Measurements from ENCODE around the gene HLA-DMA.

HLA-DMA gene

DNA sequence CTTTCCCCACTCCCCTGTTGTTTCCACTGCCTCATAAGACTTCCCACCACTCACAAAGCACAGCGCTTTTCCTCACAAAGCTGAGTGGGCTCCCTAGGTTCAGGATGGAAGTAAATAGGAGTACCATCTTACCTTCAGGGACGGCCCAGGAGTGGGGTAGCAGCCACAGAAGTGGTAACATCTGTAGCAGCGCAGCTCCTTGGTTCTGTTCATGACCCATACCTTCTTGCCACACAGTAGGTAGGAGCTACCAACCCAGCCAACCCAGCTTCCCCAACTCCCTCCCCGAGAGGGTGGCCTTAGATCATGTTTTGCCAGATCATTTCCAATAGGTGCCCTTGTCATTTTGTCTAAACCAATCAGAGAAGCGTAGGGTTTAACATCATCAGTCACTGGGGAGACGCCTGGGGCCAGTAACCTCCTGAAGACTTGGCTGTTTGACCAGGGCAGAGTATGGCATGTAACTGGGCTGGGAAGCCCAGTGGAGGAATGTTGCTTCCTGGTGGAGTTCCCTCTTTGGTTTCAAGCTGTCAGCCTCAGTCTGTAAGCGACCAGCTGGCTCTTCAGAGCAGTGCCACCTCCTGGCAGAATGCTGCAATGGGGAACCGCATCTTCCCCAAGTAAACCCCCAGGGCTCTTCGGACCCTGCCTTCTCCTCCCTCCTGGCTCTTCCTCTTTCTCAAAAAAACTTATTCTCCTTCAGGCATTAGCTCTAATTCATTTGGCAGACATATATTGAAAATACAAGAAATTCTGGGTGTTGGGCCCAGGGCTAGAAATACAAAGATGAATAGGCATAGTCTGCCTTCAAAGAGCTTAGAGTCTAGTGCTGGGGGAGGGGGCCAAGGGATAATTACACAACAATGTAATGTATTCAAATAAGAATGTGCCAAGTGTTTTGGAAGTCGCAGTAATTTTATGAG is at the start of gene HLA-DMA:
Gene HLA-DMA (minus strand): TSS at position 281 of the 923 bp plus-strand sequence. CDS start 61 bp downstream, at position 220.
- DNase-seq (ENCODE audit: low read depth), result peak; percentile 49

DNA sequence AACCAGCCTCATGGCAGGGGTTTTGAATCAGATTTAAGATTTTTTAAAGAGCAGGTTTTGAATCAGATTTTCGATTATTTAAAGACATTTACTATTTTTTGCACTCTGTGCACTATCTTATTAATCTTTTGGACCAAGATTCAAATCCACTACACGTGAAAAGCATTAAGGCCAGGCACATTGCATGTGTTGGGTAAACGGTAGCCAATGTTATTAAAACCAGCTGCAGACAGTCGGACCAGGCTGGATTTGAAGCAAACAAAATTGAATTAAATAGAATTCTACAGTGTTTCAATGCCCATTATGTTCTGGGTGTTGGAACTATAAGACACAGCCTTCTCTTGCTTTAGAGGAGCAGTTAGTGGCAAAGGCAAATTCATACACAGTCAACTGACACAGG is 48.8 kb upstream of the HLA-DMA start:
- DNase-seq (ENCODE audit: low read depth), result no peak

DNA sequence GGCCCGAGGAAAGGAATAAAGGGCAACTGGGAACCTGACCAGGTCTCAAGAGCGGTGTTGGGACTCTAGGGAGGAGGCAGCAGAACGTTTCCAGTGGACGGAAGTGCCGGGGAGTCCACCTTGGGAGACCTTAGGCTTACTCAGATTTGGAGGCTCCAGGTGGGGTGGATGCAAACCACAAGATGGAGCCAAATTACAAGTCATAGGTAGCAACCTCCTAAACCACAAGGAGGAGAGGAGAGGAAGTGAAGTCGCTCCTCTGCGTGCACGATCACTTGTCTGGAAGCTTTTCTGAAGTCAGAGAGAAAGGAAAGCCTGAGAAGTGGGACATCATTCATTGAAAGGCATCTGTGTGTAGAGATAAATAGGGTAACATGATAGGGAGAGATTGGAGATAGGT is 47.2 kb upstream of the HLA-DMA start:
- DNase-seq (ENCODE audit: low read depth), result no peak

DNA sequence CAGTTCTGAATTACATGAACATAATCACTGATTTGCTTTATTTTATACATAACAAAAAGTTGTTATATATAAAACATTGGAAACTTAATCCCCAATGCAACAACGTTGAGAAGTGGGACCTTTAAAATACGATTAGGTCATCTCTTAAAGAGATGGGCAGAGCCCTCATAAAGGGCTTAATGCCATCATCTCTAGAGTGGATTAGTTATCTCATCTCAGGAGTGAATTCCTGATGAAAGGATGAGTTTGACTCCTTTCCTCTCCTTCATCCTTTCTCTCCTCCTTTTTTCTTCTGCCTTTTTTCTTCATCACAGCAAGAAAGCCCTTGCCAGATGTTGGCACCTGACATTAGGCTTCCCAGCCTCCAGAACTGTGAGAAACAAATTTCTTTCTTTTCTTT is 42.6 kb upstream of the HLA-DMA start:
- no peak for DNase-seq (ENCODE audit: low read depth)

DNA sequence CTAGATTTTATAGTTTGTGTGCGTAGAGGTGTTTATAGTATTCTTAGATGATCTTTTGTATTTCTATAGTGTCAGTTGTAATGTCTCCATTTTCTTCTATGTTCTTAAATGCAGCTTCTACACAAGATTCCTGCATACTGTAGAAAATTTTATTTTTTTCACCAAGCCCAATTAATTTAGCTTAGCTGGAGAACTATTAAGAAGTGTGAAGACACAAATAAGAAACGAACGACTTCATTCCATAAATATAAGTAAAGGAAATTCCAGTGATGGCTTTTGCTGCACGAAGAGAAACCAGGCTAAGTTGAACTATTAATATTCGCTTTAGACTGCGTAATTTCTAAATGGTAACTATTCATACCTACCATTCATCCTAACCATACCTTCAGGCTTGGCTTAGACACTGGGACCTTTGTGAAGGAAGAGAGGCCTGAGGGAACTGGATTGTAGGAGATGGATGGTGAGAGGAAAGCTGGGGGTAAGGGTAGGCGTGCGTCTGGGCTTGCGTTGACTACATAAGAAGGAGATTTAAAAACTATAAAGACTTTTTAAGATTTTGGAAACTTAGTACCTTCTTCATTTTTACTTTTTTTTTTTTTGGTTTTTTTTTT is 40.6 kb upstream of the HLA-DMA start:
- DNase-seq (ENCODE audit: low read depth), result no peak

DNA sequence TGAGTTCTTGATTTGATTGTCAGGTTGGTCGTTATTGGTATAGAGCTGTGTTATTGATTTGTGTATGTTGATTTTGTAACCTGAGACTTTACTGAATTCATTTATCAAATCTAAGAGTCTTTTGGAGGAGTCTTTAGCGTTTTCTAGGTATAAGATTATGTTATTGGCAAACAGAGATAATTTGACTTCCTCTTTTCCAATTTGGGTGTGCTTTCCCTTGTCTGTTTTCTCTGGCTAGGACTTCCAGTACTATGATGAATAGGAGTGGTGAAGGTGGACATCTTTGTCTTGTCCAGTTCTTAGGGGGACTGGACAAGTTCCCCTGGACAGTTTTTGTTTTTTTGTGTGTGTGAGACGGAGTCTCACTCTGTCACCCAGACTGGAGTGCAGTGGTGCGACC is 39.1 kb upstream of the HLA-DMA start:
- DNase-seq (ENCODE audit: low read depth), result no peak

DNA sequence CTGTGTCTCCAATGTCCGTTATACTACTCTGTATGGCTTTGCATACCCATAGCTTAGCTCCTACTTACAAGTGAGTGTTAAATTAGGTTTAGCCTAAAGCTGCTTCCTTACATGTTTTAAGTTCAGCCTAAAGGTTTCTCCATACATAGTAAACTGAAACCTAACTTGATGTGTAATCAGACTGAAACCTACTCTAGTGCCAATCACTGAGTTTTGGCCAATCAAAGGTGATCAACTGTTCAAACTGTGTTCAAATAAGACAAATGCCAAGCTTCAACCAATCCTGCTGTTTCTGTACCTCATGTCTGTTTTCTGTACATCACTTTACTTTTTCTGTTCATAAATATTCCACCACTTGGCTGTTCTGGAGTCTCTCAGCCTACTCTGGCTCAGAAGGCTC is 36.5 kb upstream of the HLA-DMA start:
- DNase-seq (ENCODE audit: low read depth), result no peak

DNA sequence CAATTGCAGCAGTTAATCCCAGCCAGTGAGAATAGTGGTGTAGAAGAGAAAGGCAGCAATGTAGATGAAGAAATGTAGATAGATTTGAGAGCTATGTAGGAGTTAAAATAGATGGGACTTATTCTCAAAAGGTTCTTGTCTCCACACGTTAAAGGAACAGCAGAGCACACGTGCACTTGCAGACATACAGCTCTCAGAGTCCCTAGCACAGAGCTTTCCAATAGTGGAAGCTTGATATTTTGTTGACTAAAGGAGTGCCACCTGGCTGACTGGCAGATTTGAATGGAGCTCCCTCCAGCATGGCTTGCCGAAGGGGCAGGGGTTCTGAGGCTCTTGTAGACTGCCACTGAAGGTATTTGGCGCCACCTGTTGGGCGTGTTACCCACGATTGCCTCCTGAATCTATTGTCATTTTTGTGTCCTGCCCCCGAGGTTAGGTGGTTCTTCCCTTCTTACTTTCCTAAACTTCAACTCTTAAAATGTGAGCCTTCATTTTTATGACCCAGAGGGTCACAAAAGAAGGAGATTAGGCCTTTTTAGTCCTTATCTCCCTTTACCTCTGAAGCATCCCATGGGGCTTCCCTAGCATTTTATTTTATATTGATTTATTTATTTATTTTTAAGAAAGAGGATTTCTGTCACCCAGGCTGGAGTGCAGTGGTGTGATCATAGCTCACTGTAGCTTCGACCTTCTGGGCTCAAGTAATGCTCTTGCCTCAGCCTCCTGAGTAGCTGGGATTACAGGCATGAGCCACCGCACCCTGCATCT is 31.9 kb upstream of the HLA-DMA start:
- DNase-seq (ENCODE audit: low read depth), result peak; percentile 94

DNA sequence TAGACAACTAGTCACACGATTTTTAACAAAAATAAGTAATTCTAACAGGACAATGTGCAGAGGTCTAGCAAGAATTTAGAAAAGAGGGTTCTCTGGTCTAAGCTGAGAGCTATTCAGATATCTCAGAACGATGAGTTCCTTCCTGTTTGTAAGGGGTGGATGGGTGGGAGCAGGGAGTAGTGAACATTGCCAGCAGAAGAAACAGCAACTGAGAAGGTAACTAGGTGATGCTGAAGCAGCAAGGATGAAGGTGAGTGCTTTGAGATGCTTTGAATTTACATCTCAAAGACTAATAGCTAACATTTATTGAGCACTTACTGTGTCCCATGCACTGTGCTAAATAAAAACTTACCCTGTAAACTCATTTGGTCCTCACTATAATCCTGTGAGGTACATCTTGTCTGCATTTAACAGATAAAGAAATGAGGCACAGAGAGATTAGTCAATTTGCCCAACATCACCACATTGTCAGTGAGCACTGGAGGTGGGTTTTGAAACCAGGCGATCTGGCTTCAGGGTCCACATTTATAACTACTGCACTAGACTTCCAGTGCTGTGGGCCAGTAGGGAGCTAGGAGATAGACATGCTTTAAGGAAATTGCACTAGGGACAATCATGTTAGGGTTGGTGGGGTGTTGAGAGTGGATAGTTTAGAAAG is 31.2 kb upstream of the HLA-DMA start:
- no peak for DNase-seq (ENCODE audit: low read depth)

DNA sequence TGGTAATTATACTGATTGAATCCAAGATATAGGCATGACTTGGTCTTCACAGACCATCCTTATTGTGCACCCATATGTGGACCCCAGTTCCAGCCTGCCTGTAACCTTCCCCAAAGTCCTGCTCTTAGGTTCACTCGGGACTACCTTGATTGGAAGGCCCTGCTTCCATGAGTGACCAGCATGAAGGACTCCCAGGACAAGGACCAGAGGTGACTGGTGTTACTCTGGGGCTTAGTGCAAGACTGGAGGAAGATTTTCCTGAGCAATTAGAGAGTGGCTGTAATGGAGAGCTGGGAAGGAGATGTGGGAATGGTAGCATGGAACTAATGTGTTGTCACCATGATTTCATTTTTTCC is 30.6 kb upstream of the HLA-DMA start:
- no peak for DNase-seq (ENCODE audit: low read depth)

DNA sequence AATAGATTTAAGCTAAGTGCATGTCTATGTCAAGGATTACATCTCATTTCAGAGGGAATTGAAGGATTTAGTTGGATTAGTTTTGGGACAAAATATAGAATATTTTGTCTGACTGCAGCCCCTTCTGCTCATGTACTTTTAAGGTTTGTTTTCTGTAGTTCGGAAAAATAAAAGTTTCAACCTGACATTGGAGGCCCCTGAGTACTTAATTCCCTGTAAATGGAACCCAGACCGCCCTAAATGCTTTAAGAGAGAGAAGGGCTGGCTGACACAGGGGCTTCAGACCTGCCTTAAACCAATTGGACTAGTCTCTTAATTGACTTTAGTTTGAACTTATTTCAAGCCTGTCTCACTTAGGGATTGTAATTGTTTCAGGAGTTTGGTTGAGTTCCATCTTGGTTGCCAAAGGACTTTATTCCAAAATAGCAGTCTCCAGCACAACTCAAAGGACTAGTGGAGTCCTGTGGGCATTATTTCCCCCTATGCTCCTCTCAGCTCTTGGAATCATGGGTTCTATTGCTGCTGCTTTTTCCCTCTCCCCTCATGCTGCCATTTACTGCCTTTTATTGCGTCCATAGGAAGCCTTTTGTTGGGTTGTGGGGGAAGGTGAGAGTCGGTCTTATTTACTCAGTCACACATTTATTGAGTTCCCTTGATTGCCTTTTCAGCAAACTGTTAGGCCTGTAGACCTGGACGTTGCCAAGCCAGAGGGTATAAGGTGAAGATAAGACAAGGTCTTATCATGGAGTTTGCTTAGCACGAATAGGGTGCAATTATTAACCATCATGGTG is 30.0 kb upstream of the HLA-DMA start:
- DNase-seq (ENCODE audit: low read depth), result no peak

DNA sequence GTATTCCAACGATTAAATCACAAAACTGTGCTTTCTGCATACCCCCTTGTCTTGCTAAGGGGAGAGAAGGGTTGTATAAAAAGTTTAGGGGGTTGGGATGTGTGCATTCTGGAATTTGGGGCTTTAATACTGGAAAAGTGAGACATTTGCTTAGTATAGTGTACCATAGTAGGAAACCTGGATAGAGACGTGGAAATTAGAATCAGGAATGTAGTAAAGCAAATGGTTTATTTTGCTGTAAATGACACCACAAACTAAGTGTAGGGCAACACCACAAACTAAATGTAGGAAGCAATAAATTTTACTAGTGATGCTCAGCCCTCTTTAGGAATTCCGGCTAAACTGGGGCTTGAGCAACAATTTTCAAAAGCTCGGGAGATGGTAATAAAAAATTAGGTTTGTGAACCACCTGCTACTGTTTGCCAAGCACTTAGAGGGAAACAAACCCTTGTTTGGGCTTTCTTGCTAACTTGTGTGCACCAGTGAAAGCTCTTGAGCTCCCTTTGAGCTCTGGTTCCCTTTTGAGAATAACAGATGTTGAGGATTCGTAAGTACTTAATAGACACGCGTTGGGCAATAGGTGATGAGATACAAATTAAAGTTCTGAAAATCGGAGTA is 29.3 kb upstream of the HLA-DMA start:
- DNase-seq (ENCODE audit: low read depth), result no peak

DNA sequence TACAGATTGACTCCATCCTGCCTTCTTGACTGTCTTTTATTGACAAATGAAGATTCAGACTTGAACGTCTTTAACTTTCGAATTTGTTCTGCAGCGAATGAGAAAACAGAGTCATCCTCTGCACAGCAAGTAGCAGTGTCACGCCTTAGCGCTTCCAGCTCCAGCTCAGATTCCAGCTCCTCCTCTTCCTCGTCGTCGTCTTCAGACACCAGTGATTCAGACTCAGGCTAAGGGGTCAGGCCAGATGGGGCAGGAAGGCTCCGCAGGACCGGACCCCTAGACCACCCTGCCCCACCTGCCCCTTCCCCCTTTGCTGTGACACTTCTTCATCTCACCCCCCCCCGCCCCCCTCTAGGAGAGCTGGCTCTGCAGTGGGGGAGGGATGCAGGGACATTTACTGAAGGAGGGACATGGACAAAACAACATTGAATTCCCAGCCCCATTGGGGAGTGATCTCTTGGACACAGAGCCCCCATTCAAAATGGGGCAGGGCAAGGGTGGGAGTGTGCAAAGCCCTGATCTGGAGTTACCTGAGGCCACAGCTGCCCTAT is 27.7 kb upstream of the HLA-DMA start:
- no peak for DNase-seq (ENCODE audit: low read depth)

DNA sequence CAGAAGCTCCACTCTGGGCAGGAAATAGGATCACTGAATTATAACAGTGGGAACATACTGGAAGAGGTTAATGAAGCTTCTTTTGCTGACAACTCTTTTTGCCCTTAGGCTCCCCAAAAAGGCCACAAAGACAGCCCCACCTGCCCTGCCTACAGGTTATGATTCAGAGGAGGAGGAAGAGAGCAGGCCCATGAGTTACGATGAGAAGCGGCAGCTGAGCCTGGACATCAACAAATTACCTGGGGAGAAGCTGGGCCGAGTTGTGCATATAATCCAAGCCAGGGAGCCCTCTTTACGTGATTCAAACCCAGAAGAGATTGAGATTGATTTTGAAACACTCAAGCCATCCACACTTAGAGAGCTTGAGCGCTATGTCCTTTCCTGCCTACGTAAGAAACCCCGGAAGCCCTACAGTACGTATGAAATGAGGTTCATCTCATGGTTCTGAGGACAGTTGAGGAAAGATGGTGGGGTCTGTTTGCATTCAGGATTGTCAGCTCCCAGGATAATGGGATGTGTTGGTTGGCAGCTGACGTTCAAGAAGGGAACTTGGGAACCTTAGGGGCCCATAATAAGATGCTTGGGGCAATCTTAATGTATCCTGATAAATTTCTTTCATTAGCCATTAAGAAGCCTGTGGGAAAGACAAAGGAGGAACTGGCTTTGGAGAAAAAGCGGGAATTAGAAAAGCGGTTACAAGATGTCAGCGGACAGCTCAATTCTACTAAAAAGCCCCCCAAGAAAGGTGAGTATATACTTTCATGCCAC is 27.0 kb upstream of the HLA-DMA start:
- no peak for DNase-seq (ENCODE audit: low read depth)

DNA sequence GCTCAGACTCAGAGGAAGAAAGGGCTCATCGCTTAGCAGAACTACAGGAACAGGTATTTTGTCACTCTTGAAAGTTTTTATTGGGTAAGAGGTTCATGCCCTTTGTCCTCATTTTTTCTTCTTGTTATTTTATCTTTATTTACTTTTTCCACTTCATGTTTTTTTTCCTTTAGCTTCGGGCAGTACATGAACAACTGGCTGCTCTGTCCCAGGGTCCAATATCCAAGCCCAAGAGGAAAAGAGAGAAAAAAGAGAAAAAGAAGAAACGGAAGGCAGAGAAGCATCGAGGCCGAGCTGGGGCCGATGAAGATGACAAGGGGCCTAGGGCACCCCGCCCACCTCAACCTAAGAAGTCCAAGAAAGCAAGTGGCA is 25.0 kb upstream of the HLA-DMA start:
- no peak for DNase-seq (ENCODE audit: low read depth)

DNA sequence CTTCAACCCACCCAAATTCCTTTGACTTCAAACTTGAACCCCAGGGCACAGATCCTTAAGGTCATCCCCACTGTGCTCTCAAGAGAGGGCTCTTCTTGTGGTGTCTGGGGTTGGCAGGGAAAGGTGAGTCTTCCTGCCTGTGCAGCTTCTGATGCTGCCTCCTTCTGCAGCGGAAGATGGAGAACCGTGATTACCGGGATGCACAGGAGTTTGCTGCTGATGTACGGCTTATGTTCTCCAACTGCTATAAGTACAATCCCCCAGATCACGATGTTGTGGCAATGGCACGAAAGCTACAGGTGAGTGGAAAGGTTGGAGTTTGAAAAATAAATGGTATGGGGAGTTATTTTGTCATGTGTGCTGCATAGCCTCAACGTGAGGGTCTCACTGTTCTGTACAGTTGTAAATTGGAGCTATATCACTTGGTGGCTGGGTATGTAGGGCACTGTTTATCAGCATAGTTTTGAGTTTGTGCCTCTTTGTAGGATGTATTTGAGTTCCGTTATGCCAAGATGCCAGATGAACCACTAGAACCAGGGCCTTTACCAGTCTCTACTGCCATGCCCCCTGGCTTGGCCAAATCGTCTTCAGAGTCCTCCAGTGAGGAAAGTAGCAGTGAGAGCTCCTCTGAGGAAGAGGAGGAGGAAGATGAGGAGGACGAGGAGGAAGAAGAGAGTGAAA is 24.5 kb upstream of the HLA-DMA start:
- no peak for DNase-seq (ENCODE audit: low read depth)

DNA sequence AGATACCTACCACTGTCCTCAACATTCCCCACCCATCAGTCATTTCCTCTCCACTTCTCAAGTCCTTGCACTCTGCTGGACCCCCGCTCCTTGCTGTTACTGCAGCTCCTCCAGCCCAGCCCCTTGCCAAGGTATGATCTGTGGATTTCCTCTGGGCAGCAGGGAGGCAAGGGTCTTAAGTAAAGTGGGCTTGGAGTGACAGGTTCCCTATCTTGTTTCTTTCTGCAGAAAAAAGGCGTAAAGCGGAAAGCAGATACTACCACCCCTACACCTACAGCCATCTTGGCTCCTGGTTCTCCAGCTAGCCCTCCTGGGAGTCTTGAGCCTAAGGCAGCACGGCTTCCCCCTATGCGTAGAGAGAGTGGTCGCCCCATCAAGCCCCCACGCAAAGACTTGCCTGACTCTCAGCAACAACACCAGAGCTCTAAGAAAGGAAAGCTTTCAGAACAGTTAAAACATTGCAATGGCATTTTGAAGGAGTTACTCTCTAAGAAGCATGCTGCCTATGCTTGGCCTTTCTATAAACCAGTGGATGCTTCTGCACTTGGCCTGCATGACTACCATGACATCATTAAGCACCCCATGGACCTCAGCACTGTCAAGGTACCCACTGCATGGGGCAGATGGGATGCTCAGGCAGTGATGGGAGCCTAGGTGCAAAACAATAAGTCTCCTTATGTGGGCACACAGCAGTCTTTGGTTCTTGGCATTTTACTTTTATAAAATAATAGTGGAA is 23.6 kb upstream of the HLA-DMA start:
- no peak for DNase-seq (ENCODE audit: low read depth)

DNA sequence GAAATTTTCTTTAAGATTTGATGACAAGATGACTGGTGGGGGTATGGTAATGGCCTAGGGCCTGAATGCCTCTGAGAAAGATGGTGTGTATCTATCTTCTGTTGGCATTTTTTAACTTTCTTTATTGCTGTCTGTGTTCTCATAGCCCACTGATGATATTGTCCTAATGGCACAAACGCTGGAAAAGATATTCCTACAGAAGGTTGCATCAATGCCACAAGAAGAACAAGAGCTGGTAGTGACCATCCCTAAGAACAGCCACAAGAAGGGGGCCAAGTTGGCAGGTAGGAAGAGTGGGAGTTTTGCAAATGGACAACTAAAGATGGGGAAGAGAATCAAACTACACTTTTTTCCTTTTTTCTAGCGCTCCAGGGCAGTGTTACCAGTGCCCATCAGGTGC is 23.0 kb upstream of the HLA-DMA start:
- DNase-seq (ENCODE audit: low read depth), result no peak

Data from activated T-cell treated with anti-CD3 and anti-CD28 coated beads for 1 hour (primary cell).